ENCODE data around the gene SULT1C2. TPM values are rescaled to one million over a fixed set of nuclear protein-coding genes. Genes with fewer than 3 reads are reported as not detected.
A peak's percentile ranks its signal among the peaks of the same experiment; 100 is the strongest.
"Not testable (repeated sequence)": the region's sequence is repeated elsewhere in the genome, so short reads cannot be mapped to it uniquely, and the experiment has no call there.

SULT1C2 gene
- total and polyA plus RNA-seq, 8 donors = 0.63 to 9.1 (median 4.8) TPM

DNA sequence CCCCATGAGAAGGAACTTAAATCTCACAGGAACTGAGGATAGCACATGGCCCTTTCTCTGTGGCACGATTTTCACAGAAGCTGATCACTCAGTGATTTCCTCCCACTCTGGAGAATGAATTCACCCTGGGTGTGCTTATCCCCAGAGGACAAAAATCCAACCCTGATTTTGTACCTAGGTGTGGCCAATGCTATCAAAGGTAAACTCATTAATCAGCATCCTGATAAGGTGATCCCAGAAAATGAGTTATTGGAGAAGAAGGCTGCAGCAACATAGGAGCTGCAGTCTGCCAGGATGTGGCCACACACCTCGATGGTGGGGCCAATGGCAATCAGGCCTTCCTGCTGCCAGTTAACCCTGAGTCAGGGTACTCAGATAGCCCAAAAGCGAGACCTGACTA lies 8.2 kb upstream of the SULT1C2 start:
- H3K4me1 ChIP-seq = no peaks in the 10 kb centered on the region
- 24 to 30% methylated on average over 3 of the region's 3 CpGs for WGBS, 2 donors
- ATAC-seq (peak; percentile 37 to 93 (median 60)), DNase-seq (no peak), FAIRE-seq (no peak)
- no peaks in the 10 kb centered on the region for H3K9me3 ChIP-seq
- no peaks in the 10 kb centered on the region for H3K27me3 ChIP-seq
- H3K27ac ChIP-seq = no peak overlapping the region
- no peak overlapping the region for H3K4me3 ChIP-seq
- intact Hi-C loops (cut with DNase I) = no loop called here
- H3K36me3 ChIP-seq = no peaks in the 10 kb centered on the region
- TF ChIP-seq, protein P1, sequence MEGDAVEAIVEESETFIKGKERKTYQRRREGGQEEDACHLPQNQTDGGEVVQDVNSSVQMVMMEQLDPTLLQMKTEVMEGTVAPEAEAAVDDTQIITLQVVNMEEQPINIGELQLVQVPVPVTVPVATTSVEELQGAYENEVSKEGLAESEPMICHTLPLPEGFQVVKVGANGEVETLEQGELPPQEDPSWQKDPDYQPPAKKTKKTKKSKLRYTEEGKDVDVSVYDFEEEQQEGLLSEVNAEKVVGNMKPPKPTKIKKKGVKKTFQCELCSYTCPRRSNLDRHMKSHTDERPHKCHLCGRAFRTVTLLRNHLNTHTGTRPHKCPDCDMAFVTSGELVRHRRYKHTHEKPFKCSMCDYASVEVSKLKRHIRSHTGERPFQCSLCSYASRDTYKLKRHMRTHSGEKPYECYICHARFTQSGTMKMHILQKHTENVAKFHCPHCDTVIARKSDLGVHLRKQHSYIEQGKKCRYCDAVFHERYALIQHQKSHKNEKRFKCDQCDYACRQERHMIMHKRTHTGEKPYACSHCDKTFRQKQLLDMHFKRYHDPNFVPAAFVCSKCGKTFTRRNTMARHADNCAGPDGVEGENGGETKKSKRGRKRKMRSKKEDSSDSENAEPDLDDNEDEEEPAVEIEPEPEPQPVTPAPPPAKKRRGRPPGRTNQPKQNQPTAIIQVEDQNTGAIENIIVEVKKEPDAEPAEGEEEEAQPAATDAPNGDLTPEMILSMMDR (IDR thresholded peaks at IDR 0.05) = no peak

DNA sequence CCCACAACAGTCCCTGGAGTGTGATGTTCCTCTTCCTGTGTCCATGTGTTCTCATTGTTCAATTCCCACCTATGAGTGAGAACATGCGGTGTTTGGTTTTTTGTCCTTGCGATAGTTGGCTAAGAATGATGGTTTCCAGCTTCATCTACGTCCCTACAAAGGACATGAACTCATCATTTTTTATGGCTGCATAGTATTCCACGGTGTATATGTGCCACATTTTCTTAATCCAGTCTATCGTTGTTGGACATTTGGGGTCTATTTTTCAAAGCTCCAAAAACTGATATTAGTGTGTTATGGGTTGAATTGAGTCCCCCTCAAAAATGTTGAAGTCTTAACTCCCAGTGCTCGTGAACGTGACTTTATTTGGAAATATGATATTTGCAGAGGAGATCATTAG lies 4.1 kb upstream of the SULT1C2 start:
- DNase-seq; H3K4me1 ChIP-seq; H3K27ac ChIP-seq; ATAC-seq; H3K27me3 ChIP-seq; H3K36me3 ChIP-seq; intact Hi-C loops (cut with DNase I); H3K9me3 ChIP-seq; H3K4me3 ChIP-seq; FAIRE-seq: not testable (repeated sequence)
- WGBS, 2 donors = 80 to 88% methylated on average over 7 of the region's 7 CpGs

- FAIRE-seq (no peak), ATAC-seq (no peak), DNase-seq (no peak)
- H3K36me3 ChIP-seq = no peaks in the 10 kb centered on the region
- H3K4me3 ChIP-seq = no peak overlapping the region
- WGBS, 2 donors = 91 to 95% methylated on average over 5 of the region's 5 CpGs
- no peak overlapping the region for H3K27ac ChIP-seq
- intact Hi-C loops (cut with DNase I) = no loop called here
- TF ChIP-seq, protein P1 (IDR thresholded peaks at IDR 0.05) = no peak
- no peaks in the 10 kb centered on the region for H3K27me3 ChIP-seq
- no peaks in the 10 kb centered on the region for H3K4me1 ChIP-seq
- H3K9me3 ChIP-seq = no peaks in the 10 kb centered on the region
Observed at GRCh38 chr2:108285616-108286015, 3.1 kb upstream of the SULT1C2 start.

GRCh38 chr2:108287169-108287568 lies 1.5 kb upstream of the SULT1C2 start:
- FAIRE-seq = no peak
- Histone ChIP-seq H3K27ac (no peak overlapping the region), H3K27me3 (no peaks in the 10 kb centered on the region)

DNA sequence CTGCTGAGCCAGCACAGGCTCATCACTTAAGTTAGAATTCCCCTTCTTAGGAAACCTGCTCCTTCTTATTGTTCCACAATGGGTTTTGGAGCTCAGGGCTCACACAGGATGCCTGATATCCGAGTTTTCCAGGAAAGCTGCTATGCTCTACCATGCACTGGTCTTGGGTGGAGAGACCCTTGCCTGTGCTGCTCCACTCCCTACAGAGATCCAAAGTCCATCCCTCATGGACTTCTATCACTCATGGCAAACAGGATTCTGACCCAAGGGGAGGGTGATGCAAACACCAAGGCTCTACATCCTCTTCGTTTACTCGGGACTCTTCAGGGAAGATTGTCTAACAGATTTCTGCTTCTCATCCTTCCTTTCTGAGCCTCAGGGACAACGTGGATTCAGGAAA lies 5.2 kb downstream of the SULT1C2 start:
- DNase-seq (no peak), ATAC-seq (no peak), FAIRE-seq (no peak)
- TF ChIP-seq, protein P1 (IDR thresholded peaks at IDR 0.05) = no peak
- no peak overlapping the region for H3K27ac ChIP-seq
- no peaks in the 10 kb centered on the region for H3K4me1 ChIP-seq
- H3K4me3 ChIP-seq = no peak overlapping the region
- WGBS, 2 donors = 66 to 72% methylated on average over 4 of the region's 4 CpGs
- no peaks in the 10 kb centered on the region for H3K36me3 ChIP-seq
- intact Hi-C loops (cut with DNase I) = no loop called here
- H3K9me3 ChIP-seq = no peaks in the 10 kb centered on the region
- H3K27me3 ChIP-seq = no peaks in the 10 kb centered on the region

More at GRCh38 chr2:108287169-108287568, 1.5 kb upstream of the SULT1C2 start:
- TF ChIP-seq, protein P1 (IDR thresholded peaks at IDR 0.05) = no peak
- no peaks in the 10 kb centered on the region for H3K36me3 ChIP-seq
- no peaks in the 10 kb centered on the region for H3K9me3 ChIP-seq
- H3K4me1 ChIP-seq = no peaks in the 10 kb centered on the region
- DNase-seq = no peak
- WGBS, 2 donors = 93 to 100% methylated on average over 2 of the region's 2 CpGs
- intact Hi-C loops (cut with DNase I) = no loop called here
- no peak for ATAC-seq
- H3K4me3 ChIP-seq = no peak overlapping the region
